HG03097 (cell line): ENCODE data around the gene SMARCA4.
"Not testable (repeated sequence)": the region's sequence is repeated elsewhere in the genome, so short reads cannot be mapped to it uniquely, and the experiment has no call there.

ENCODE experiments used
- ATAC-seq: cut with Tn5 transposase; IDR thresholded peaks from one replicate; pipeline ENCODE4 v1.9.1; 2021; ENCODE audit not compliant: unreplicated experiment, low FRiP score

The SMARCA4 gene

GRCh38 chr19:10928563-10929401, 32.0 kb upstream of the SMARCA4 start, which contains the start of the genes TIMM29 and YIPF2:
TSS of gene TIMM29 (plus strand) at chr19:10928811. CDS start at chr19:10928823, 12 bp downstream.
TSS of gene YIPF2 (minus strand) at chr19:10928639. CDS start at chr19:10928410, 229 bp downstream.
- peak; percentile 75 for ATAC-seq

GRCh38 chr19:10929402-10929794, 31.4 kb upstream of the SMARCA4 start:
- no peak for ATAC-seq

DNA sequence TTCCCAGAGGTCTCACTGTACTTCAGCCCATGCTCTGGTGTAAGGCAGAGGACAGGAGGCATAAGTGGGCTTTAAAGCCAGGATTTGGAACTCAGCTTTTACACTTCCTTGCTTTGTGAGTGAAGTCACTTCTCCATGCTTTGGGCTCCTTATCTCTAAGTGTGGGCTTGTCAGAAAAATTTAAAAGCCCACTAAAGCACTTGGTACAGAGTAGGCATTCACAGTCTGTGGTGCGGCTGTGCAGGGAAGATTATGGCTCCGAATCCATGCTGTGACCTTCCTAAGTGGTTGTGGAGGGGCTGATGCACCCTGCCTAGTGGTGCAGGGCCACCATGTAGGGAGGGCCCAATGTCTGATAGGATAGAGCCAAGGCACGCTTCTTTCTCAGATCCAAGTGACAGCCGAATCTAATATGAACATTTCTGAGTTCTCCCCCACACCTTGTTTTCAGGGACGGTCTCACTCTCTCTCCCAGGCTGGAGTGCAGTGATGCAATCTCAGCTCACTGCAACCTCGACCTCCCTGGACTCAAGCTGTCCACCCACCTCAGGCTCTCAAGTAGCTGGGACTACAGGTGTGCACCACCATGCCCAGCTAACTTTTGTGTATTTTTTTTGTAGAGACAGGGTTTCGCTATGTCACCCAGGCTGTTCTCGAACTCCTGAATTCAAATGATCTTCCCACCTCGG, 25.3 kb upstream of the SMARCA4 start:
- ATAC-seq = no peak

- ATAC-seq = no peak
Observed at GRCh38 chr19:10936661-10937084, 24.2 kb upstream of the SMARCA4 start.

DNA sequence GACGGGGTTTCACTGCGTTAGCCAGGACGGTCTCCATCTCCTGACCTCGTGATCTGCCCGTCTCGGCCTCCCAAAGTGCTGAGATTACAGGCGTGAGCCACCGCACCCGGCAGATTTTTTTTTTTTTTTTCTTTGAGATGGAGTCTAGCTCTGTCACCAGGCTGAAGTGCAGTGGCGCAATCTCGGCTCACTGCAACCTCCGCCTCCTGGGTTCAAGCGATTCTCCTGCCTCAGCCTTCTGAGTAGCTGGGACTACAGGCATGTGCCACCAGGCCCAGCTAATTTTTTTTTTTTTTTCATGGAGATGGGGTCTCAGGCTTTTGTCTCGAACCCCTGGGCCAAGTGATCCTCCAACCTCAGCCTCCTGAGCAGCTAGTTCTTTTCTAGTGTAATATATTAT, 19.2 kb upstream of the SMARCA4 start:
- not testable (repeated sequence) for ATAC-seq

DNA sequence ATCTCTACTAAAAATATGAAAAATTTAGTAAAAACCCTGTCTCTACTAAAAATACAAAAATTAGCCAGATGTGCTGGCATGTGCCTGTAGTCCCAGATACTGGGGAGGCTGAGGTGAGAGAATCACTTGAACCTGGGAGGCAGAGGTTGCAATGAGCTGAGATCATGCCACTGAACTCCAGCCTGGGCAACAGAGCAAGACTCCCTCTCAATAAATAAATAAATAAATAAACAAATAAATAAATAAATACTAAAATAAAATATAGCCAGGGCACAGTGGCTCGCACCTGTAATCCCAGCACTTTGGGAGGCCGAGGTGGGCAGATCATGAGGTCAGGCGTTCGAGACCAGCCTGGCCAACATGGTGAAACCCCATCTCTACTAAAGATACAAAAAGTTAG, 17.4 kb upstream of the SMARCA4 start:
- not testable (repeated sequence) for ATAC-seq

DNA sequence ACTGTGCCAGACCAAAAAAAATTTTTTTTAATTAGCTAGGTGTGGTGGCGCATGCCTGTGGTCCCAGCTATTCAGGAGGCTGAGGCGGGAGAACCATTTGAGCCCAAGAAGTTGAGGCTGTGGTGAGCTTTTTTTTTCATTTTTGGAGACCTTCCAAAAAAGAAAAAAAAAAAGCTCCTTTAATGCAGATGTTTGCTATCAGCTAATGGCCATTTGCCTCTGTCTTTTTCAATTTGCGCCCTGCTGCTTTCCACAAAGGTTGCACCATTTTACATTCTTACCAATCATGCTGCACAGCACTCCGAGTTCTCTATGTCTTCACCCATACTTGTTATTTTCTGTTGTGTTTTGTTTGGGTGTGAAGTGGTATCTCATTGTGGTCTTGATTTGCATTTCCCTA, 15.6 kb upstream of the SMARCA4 start:
- ATAC-seq = no peak

DNA sequence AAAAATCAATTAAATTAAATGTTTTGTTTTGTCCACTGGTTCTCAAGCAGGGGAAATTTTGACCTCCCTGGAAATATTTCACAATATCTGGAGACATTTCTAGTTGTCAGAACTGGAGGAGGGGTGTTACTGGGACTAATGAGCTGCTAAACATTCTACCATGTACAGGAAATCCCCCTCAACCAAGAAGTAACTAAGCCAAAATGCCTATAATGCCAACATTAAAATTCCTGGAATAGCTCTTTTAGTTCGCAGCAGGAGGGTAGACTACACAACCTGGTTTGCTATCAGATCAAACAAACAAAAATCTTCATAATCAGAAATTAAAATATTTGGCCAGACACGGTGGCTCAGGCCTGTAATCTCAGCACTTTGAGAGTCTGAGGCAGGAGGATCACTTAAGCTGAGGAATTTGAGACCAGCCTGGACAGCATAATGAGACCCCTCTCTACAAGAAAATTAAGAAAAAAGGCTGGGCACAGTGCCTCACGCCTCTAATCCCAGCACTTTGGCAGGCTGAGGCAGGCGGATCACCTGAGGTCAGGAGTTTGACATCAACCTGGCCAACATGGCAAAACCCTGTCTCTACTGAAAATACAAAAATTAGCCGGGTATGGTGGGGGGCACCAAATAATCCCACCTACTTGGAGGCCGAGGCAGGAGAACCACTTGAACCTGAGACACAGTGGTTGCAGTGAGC, 13.7 kb upstream of the SMARCA4 start:
- no peak for ATAC-seq

DNA sequence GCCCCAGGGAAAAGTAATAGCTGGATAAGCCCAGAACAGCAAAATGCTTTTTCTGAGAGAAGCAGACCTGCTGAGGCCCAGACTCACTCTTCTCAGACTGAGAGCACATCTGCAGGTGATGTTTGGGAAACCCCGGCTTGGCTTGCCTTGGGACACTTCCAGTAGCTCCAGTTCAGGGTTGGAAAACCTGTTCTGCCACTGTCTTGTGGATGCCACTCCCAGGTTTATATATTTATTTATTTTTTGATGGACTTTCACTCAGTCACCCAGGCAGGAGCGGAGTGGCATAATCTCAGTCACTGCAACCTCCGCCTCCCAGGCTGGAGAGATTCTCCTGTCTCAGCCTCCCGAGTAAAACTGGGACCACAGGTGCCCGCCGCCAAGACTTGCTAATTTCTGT, 8.0 kb upstream of the SMARCA4 start:
- no peak for ATAC-seq

DNA sequence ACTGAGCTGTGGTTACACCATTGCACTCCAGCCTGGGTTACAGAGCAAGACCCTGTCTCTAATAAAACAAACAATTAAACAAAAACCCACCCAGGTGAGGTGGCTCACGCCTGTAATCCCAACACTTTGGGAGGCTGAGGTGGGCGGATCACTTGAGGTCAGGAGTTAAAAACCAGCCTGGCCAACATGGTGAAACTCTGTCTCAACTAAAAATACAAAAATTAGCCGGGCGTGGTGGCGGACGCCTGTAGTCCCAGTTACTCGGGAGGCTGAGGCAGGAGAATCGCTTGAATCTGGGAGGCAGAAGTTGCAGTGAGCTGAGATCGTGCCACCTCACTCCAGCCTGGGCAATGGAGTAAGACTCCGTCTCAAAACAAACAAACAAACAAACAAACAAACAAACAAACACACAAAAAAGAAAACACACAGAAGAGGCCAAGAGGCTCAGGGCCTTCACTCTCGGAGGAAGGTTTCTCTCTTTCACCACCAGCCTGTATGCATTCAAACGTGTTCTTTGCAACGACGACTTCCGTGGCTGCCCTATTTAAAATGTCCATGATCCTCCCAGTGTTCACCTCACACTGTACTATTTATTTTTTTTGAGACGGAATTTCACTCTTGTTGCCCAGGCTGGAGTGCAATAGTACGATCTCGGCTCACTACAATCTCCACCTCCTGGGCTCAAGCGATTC, 1.4 kb upstream of the SMARCA4 start:
- ATAC-seq = not testable (repeated sequence)

DNA sequence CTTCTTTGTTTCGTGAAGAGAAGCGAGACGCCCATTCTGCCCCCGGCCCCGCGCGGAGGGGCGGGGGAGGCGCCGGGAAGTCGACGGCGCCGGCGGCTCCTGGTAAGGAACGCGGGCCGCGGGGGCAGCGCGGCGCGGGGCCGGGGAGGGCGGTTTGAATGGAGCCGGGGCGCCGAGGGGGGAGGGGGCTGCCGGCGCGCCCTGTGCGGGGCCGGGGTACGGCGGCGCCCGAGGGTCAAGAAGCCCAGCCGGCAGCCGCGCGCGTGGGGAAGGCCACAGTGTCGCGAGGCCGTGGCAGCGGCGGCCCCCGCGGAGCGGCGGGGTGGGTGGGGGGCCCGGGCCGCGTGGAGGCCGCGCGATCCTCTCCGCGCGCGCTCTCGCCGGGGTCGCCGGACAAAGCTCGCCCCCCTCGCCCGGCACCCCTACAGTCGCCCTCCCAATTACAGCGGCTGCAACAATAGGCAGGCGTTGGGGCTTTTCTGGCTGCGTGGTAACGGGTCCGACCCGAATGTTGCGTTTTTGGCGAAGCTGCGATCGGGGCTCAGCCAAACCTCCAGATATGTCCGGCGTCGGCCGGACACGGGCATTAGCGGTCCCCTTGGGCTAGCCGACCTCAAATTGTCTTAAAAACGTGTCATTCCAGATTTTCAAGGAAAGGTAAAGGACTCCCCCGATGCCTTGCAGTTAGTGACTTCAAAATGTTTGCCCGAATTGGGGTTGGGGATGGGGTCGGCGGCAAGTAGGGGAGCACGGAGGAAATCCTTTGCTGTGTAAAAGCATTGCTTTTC, 437 bp downstream of the SMARCA4 start:
- peak; percentile 36 for ATAC-seq

- no peak for ATAC-seq
Observed at GRCh38 chr19:10962863-10963262, 2.0 kb downstream of the SMARCA4 start.

DNA sequence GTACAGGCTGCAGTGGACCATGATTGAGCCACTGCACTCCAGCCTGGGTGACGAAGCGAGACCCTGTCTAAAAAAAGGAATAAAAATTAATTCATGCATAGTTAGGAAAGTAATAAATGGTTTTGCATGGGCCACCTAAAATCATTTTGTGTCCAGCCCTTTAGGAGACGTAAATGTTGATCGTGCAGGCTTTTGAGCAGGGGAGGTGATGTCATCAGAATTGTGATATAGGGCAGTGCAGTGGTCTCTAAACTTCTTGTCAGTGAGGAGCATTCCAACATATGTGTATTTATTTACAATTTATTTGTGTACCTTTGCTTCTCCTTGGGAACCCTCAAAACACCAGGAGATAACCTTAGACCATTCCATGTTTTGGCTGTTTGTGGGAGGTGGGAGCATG, 3.0 kb downstream of the SMARCA4 start:
- ATAC-seq = no peak

GRCh38 chr19:10964903-10965302, 4.1 kb downstream of the SMARCA4 start:
- ATAC-seq = no peak

GRCh38 chr19:10965398-10965797, 4.6 kb downstream of the SMARCA4 start:
- ATAC-seq = no peak

DNA sequence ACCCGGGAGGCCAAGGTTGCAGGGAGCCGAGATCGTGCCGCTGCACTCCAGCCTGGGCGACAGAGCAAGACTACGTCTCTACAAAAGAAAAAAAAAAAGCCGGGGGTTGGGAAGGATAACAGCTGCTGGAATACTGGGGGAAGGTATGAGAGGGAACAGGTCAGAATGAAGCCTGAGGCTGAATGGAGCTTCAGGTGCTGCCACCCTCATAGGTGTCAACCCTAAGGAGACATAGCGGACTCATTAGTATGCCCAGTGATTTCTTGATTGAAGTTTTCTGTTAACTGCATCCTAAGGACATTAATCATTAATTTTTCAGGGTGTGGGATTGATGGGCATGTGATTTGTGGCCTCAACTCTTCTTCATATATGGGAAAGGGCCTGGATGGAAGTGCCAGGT, 6.0 kb downstream of the SMARCA4 start:
- no peak for ATAC-seq

DNA sequence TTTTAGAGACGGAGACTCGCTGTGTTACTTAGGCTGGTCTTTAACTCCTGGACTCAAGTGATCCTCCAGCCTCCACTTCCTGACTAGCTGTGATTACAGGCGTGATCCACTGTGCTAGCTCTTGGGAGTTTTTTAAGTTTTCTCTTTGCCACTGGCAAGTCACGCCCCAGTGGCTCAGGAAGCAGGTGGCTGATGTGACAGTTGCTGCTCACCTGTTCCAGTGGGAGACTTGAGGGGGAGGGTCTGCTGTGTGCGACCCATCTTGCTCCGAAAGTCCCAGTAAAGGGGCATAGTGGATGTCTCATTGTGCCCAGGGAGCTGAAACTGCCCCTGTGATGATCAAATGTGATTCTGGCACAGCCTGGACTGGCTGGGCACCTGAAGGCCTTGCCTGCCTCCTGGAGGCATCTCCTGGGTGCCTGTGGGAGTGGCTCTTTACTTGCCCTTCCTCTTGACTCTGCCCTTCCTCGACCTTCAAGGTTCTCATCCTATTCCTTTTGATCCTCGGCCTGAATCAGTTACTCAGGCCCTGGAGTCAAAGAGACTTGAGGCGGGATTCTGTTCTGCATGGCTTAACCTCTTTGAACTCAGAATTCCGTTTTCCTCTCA, 7.8 kb downstream of the SMARCA4 start:
- no peak for ATAC-seq

GRCh38 chr19:10971107-10971726, 10.4 kb downstream of the SMARCA4 start:
- no peak for ATAC-seq
